ENCODE data around the gene GUCY1A2.

The GUCY1A2 gene

GRCh38 chr11:106694501-106694900, 323.8 kb downstream of the GUCY1A2 start:
- H3K4me3 ChIP-seq (replicated peaks; ENCODE audit: low read depth, low read length), result no peak overlapping the region
- no peaks in the 10 kb centered on the region for H3K27me3 ChIP-seq (replicated peaks; ENCODE audit: control insufficient read depth, insufficient read depth, low read length)
- H3K36me3 ChIP-seq (ENCODE audit: control insufficient read depth, insufficient read depth, low read length), result no peaks in the 10 kb centered on the region
- no peak for DNase-seq (ENCODE audit: extremely low read depth, insufficient read length)
- no peak for TF ChIP-seq CTCF (IDR thresholded peaks at IDR 0.05; ENCODE audit: insufficient read depth, low read length, poor library complexity, severe bottlenecking)

GRCh38 chr11:106691807-106692365, 326.4 kb downstream of the GUCY1A2 start:
- DNase-seq (ENCODE audit: extremely low read depth, insufficient read length), result no peak
- Histone ChIP-seq H3K4me3 (replicated peaks; ENCODE audit: low read depth, low read length) (no peak overlapping the region), H3K36me3 (ENCODE audit: control insufficient read depth, insufficient read depth, low read length) (no peaks in the 10 kb centered on the region), H3K27me3 (replicated peaks; ENCODE audit: control insufficient read depth, insufficient read depth, low read length) (no peaks in the 10 kb centered on the region)
- TF ChIP-seq CTCF (IDR thresholded peaks at IDR 0.05; ENCODE audit: insufficient read depth, low read length, poor library complexity, severe bottlenecking), result no peak

- no peak for TF ChIP-seq CTCF (IDR thresholded peaks at IDR 0.05; ENCODE audit: insufficient read depth, low read length, poor library complexity, severe bottlenecking)
- no peak overlapping the region for H3K4me3 ChIP-seq (replicated peaks; ENCODE audit: low read depth, low read length)
- no peaks in the 10 kb centered on the region for H3K36me3 ChIP-seq (ENCODE audit: control insufficient read depth, insufficient read depth, low read length)
- DNase-seq (ENCODE audit: extremely low read depth, insufficient read length), result no peak
- no peaks in the 10 kb centered on the region for H3K27me3 ChIP-seq (replicated peaks; ENCODE audit: control insufficient read depth, insufficient read depth, low read length)
These were observed 327.4 kb downstream of the GUCY1A2 start for GRCh38 chr11:106690923-106691322.

- DNase-seq (ENCODE audit: extremely low read depth, insufficient read length), result no peak
- no peak for TF ChIP-seq CTCF (IDR thresholded peaks at IDR 0.05; ENCODE audit: insufficient read depth, low read length, poor library complexity, severe bottlenecking)
- Histone ChIP-seq H3K36me3 (ENCODE audit: control insufficient read depth, insufficient read depth, low read length) (no peaks in the 10 kb centered on the region), H3K27me3 (replicated peaks; ENCODE audit: control insufficient read depth, insufficient read depth, low read length) (no peaks in the 10 kb centered on the region), H3K4me3 (replicated peaks; ENCODE audit: low read depth, low read length) (no peak overlapping the region)
These were observed 333.3 kb downstream of the GUCY1A2 start for GRCh38 chr11:106684944-106685343.

GRCh38 chr11:106683435-106683834, 334.8 kb downstream of the GUCY1A2 start:
- DNase-seq (ENCODE audit: extremely low read depth, insufficient read length), result no peak
- Histone ChIP-seq H3K4me3 (replicated peaks; ENCODE audit: low read depth, low read length) (no peak overlapping the region), H3K27me3 (replicated peaks; ENCODE audit: control insufficient read depth, insufficient read depth, low read length) (no peaks in the 10 kb centered on the region), H3K36me3 (ENCODE audit: control insufficient read depth, insufficient read depth, low read length) (no peaks in the 10 kb centered on the region)
- no peak for TF ChIP-seq CTCF (IDR thresholded peaks at IDR 0.05; ENCODE audit: insufficient read depth, low read length, poor library complexity, severe bottlenecking)

- no peak for DNase-seq (ENCODE audit: extremely low read depth, insufficient read length)
- TF ChIP-seq CTCF (IDR thresholded peaks at IDR 0.05; ENCODE audit: insufficient read depth, low read length, poor library complexity, severe bottlenecking), result no peak
- Histone ChIP-seq H3K36me3 (ENCODE audit: control insufficient read depth, insufficient read depth, low read length) (no peaks in the 10 kb centered on the region), H3K27me3 (replicated peaks; ENCODE audit: control insufficient read depth, insufficient read depth, low read length) (no peaks in the 10 kb centered on the region), H3K4me3 (replicated peaks; ENCODE audit: low read depth, low read length) (no peak overlapping the region)
These were observed 336.8 kb downstream of the GUCY1A2 start for GRCh38 chr11:106681435-106681834.
